Measurements from ENCODE around the gene DOP1A.

The DOP1A gene

DNA sequence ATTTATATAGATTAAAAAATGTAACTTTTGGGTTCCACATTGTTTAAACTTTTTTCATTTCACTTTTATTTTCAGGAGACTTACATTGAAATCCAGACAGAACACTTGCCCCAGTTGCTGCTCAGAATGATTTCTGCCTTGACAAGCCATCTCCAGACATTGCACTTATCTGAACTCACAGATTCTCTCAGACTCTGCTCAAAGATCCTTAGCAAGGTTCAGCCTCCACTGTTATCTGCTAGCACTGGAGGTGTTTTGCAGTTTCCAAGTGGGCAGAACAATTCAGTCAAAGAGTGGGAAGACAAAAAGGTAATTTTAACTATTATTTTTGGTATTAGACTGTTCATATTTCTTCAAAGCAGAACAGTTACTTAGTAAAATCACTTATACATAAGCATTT lies 58.0 kb downstream of the DOP1A start:
- Histone ChIP-seq H3K9me2 (replicated peaks; ENCODE audit: insufficient read depth, low read length) (no peaks in the 10 kb centered on the region), H3K36me3 (ENCODE audit: low read length) (peaks cover 46% of the 10 kb centered on the region), H2AFZ (ENCODE audit: low read depth, low read length, severe bottlenecking) (no peak overlapping the region), H3K9me3 (ENCODE audit: insufficient read depth, low read length) (no peaks in the 10 kb centered on the region), H4K20me1 (ENCODE audit: low read depth, low read length) (no peaks in the 10 kb centered on the region), H3K4me2 (ENCODE audit: low read depth, low read length, poor library complexity, severe bottlenecking) (no peak overlapping the region), H3K4me3 (ENCODE audit: insufficient read depth, low read length, poor library complexity, severe bottlenecking) (no peak overlapping the region), H3K9ac (ENCODE audit: low read length) (no peak overlapping the region), H3K27ac (ENCODE audit: low read depth, low read length) (no peak overlapping the region), H3K27me3 (ENCODE audit: low read length) (no peaks in the 10 kb centered on the region), H3F3A (ENCODE audit: insufficient read depth) (no peaks in the 10 kb centered on the region; the same call in 1 of the 2 replicates), H3K79me2 (ENCODE audit: insufficient read depth, low read length) (no peaks in the 10 kb centered on the region)
- TF ChIP-seq, protein P1, sequence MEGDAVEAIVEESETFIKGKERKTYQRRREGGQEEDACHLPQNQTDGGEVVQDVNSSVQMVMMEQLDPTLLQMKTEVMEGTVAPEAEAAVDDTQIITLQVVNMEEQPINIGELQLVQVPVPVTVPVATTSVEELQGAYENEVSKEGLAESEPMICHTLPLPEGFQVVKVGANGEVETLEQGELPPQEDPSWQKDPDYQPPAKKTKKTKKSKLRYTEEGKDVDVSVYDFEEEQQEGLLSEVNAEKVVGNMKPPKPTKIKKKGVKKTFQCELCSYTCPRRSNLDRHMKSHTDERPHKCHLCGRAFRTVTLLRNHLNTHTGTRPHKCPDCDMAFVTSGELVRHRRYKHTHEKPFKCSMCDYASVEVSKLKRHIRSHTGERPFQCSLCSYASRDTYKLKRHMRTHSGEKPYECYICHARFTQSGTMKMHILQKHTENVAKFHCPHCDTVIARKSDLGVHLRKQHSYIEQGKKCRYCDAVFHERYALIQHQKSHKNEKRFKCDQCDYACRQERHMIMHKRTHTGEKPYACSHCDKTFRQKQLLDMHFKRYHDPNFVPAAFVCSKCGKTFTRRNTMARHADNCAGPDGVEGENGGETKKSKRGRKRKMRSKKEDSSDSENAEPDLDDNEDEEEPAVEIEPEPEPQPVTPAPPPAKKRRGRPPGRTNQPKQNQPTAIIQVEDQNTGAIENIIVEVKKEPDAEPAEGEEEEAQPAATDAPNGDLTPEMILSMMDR (IDR thresholded peaks at IDR 0.05; ENCODE audit: insufficient read depth, low read length, poor library complexity, severe bottlenecking): no peak
- TF ChIP-seq EZH2phosphoT487 (conservative IDR thresholded peaks at IDR 0.05; ENCODE audit: low read length): no peak

DNA sequence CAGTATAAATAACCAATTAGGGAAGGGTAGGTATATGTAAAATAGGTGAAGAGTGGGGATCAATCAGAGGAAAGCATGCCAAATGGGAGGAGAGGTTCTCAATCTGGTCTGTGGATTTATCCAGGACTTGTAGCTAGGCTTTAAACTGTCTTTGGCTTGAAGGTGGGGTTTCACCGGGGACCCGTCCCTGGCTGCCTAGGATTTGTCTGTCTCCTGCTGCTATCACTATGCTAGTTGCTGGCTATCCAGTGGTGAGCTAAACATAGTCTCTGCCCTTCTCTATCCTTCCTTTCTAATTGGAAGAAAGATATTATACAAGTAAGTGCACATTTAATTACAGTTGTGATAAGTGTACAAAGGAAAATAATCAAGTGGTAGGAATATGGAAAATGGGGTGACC lies 58.8 kb downstream of the DOP1A start:
- Histone ChIP-seq H3K27me3 (ENCODE audit: low read length) (no peaks in the 10 kb centered on the region), H3K9ac (ENCODE audit: low read length) (no peak overlapping the region), H3K27ac (ENCODE audit: low read depth, low read length) (no peak overlapping the region), H2AFZ (ENCODE audit: low read depth, low read length, severe bottlenecking) (no peak overlapping the region), H3K4me2 (ENCODE audit: low read depth, low read length, poor library complexity, severe bottlenecking) (no peak overlapping the region), H3F3A (ENCODE audit: insufficient read depth) (no peaks in the 10 kb centered on the region; the same call in 1 of the 2 replicates), H3K9me2 (replicated peaks; ENCODE audit: insufficient read depth, low read length) (no peaks in the 10 kb centered on the region), H3K79me2 (ENCODE audit: insufficient read depth, low read length) (no peaks in the 10 kb centered on the region), H3K9me3 (ENCODE audit: insufficient read depth, low read length) (no peaks in the 10 kb centered on the region), H3K36me3 (ENCODE audit: low read length) (peaks cover 43% of the 10 kb centered on the region), H3K4me3 (ENCODE audit: insufficient read depth, low read length, poor library complexity, severe bottlenecking) (no peak overlapping the region), H4K20me1 (ENCODE audit: low read depth, low read length) (no peaks in the 10 kb centered on the region)
- no peak for TF ChIP-seq EZH2phosphoT487 (conservative IDR thresholded peaks at IDR 0.05; ENCODE audit: low read length)
- TF ChIP-seq, protein P1 (IDR thresholded peaks at IDR 0.05; ENCODE audit: insufficient read depth, low read length, poor library complexity, severe bottlenecking): no peak

DNA sequence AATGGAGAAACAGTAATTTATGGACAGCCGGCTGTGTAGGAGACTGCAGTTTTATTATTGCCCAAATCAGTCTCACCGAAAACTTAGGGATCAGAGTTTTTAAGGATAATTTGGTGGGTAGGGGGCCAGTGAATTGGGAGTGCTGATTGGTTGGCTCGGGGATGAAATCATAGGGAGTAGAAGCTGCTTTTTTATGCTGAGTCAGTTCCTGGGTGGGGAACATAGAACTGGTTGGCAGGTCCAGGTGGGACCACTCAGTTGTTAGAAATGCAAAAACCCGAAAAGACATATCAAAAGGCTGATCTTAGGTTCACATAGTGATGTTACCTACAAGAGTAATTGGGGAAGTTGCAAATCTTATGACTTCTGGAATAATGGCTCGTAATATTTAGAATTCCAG lies 59.3 kb downstream of the DOP1A start:
- no peaks in the 10 kb centered on the region for H3K9me2 ChIP-seq (replicated peaks; ENCODE audit: insufficient read depth, low read length)
- no peak overlapping the region for H3K4me3 ChIP-seq (ENCODE audit: insufficient read depth, low read length, poor library complexity, severe bottlenecking)
- H3K4me2 ChIP-seq (ENCODE audit: low read depth, low read length, poor library complexity, severe bottlenecking): no peak overlapping the region
- H3K36me3 ChIP-seq (ENCODE audit: low read length): peaks cover 38% of the 10 kb centered on the region
- no peak overlapping the region for H3K9ac ChIP-seq (ENCODE audit: low read length)
- H3K9me3 ChIP-seq (ENCODE audit: insufficient read depth, low read length): no peaks in the 10 kb centered on the region
- TF ChIP-seq, protein P1 (IDR thresholded peaks at IDR 0.05; ENCODE audit: insufficient read depth, low read length, poor library complexity, severe bottlenecking): no peak
- no peak for TF ChIP-seq EZH2phosphoT487 (conservative IDR thresholded peaks at IDR 0.05; ENCODE audit: low read length)
- no peaks in the 10 kb centered on the region for H3K27me3 ChIP-seq (ENCODE audit: low read length)
- no peaks in the 10 kb centered on the region for H4K20me1 ChIP-seq (ENCODE audit: low read depth, low read length)
- no peak overlapping the region for H3K27ac ChIP-seq (ENCODE audit: low read depth, low read length)
- no peaks in the 10 kb centered on the region for H3K79me2 ChIP-seq (ENCODE audit: insufficient read depth, low read length)
- H3F3A ChIP-seq (ENCODE audit: insufficient read depth): no peaks in the 10 kb centered on the region; the same call in 1 of the 2 replicates
- H2AFZ ChIP-seq (ENCODE audit: low read depth, low read length, severe bottlenecking): no peak overlapping the region
